GM18907 (cell line): ENCODE data around the gene IGSF8.
"Not testable (repeated sequence)": the region's sequence is repeated elsewhere in the genome, so short reads cannot be mapped to it uniquely, and the experiment has no call there.

Source experiments
- ATAC-seq: cut with Tn5 transposase; IDR thresholded peaks from one replicate; pipeline ENCODE4 v1.9.1; 2021; ENCODE audit warnings: mild to moderate bottlenecking, moderate library complexity; ENCODE audit not compliant: unreplicated experiment

IGSF8 gene

GRCh38 chr1:160069460-160070231, 28.8 kb downstream of the IGSF8 start, which contains the start of gene KCNJ10:
Gene KCNJ10, minus strand, starts transcription at chr1:160070160. Its CDS starts 27,628 bp downstream, at chr1:160042532.
- no peak for ATAC-seq

GRCh38 chr1:160068225-160068624, 30.2 kb downstream of the IGSF8 start:
- no peak for ATAC-seq

GRCh38 chr1:160066829-160067745, 31.3 kb downstream of the IGSF8 start:
- ATAC-seq: no peak

- ATAC-seq: no peak
Observed at GRCh38 chr1:160064746-160065145, 33.7 kb downstream of the IGSF8 start.

GRCh38 chr1:160064164-160064563, 34.3 kb downstream of the IGSF8 start:
- ATAC-seq: no peak

- no peak for ATAC-seq
Observed at GRCh38 chr1:160063176-160063575, 35.2 kb downstream of the IGSF8 start.

DNA sequence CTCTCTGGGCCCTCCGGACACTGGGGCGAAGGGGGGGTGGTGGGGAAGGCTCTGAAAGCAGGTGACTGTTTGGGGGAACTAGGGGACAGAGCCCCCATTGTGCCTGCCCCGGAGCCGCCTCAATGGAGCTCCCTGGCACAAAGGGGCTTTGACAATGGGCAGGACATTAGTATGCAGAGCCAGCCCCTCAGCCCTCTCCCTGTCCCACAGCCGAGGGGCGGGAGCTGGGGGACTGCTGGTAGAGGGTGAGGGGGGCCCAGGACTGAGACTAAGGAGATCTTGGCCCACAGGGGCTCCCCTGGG, 36.2 kb downstream of the IGSF8 start:
- ATAC-seq: no peak

DNA sequence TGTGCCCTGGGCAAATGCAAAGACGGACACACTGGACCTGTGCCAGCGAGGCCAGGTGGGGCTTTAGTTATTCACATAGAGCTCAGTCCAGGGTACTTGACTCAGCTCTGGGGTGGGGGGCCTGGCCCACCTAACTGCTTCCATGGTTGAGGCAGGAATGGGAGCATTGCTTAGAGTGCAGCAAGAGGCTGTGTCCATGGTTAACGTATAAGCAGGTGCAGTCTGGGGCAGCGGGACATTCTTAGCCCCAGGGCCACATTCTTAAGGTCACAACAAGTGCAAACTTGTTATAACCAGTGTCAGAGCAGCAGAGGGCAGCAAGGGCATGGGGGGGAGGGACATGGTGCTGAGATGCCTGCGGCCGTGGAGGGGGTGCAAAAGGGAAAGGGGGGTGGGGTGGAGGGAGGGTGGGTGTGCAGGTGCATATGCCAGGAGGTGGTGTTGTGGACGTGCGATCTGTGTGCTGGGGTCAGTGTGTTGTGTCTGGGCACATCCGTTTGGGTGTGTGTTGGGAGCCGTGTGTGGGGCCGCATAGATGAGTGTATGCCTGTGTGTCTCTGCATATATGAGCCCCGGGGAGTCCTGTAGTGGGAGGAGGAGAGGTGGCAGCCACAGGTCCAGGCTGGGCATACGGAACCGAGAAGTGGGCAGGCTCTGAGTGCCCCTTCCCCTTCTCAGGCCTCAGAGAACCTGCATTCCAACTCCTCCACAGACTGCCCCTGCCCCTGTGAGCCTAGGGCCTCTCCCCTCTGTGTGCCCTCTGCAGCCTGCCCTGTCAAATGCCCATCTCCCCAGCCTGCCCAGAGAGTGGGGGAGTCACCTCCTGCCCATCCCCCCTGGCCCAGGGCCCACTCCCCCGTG, 36.8 kb downstream of the IGSF8 start:
- no peak for ATAC-seq

DNA sequence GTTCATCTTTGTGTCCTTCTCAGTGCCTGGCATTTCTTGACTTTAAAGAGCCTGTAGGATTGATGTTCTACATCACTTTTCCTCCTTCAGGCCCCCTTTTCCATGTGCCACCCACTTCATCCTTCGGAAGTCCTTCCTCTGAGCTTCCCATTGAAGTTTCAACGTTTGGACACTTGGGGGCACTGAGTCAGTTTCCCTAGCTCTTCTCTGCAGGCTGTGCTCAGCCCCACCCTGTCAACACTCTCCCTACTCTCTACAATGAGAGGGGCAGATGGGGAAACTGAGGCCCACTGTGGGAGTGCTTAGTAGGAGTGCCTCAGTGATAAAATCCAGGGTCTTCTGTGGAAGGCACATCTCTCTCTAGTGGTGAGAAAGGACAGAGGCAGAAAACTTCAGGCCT, 40.3 kb downstream of the IGSF8 start:
- ATAC-seq: no peak

DNA sequence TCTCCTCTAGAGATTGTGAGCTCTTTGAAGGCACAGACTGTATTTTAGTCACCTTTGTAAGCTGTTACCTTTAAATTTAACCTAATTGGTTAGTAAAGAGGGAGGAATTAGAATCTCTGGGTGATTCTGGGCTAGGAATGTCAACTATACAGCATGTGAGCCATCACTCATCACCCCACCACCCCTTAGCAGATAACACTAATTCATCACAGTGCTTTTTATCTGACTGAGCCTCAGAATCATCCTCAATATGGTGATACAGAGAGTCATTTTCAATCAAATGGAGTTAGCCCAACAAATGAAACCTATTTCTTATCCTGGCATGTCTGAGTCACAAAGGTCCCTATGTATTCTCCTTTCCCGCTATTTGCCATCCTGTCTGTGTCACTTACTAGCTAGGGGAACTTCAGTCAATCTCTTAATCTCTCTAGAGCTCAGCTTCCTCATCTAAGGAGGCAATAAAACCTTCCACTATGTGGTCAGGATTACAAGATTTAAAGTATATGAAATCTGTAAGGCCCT, 41.7 kb downstream of the IGSF8 start:
- ATAC-seq: no peak

DNA sequence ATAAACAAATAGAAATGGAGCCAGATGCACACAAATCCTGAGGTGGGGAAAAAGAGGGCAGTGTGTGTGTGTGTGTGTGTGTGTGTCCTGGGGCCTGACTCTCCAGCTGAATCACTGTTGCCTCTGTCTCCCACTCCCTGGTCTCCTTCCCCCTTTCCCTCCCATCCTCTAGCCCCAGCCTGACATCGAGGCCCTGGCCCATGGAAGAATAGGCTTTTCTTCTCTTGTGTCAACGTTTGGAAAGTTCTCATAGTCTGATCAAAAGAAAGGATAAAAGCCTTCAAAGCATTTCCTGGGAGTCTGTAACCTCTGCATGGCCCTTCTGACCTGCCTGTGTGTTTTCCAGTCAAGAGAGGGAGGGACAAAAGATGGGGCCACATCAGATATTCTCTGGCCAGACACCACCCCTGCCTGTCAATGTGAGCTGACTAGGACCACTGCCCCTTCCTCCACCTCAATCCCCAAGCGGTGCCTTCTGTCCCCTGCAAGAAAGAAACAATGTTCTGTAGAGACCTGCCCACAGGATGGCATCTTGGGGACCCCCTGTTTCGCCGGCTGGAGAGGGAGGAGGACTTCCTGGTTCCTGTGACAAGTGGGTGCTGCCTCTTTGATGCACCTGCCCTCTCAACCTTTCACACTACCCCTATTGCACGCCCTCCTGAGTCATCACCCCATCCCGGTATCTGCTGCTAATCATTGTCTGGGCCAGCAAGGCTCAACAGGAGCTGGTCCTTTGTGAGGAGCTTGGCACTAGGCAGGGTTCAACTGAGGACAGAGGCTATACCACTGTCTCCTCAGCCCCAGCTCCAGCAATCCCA, 44.7 kb downstream of the IGSF8 start:
- no peak for ATAC-seq

DNA sequence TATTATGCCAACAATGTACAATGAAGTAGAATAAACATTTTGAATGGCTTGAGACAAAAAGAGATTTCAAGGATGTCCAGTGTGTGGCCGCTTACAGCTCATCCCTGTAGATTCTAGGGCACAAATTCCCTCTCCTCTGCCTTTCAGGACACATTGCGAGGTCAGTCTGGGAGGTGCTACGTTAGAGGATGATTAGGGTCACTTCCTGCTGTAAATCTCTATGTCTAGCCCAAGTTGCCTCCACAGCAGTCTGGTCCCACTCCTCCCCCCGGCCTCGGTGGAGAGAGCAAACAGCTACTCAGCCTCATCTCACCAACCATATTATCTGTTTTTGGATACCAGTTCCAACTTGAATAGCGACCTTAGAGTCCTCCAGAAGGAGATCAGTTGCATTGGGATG, 45.5 kb downstream of the IGSF8 start:
- ATAC-seq: no peak

DNA sequence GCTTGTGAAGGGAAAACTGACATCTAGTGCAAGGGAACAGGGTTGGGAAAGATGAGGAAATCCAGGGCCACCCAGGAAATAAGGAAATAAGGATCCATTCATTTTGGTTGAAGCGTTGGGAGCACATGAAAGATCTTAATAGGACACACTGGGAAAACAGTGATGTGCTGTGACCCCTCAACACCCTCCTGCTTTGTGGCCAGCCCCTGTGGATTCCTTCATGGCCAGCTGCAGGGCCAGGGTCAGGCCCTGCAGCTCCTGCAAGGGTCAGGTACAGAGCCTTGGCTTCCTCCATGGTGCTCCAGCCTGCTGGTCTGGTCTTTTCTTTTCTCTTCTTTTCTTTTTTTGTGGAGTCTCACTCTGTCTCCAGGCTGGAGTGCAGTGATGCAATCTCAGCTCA, 47.8 kb downstream of the IGSF8 start:
- ATAC-seq: no peak

GRCh38 chr1:160050182-160050581, 48.2 kb downstream of the IGSF8 start:
- not testable (repeated sequence) for ATAC-seq

DNA sequence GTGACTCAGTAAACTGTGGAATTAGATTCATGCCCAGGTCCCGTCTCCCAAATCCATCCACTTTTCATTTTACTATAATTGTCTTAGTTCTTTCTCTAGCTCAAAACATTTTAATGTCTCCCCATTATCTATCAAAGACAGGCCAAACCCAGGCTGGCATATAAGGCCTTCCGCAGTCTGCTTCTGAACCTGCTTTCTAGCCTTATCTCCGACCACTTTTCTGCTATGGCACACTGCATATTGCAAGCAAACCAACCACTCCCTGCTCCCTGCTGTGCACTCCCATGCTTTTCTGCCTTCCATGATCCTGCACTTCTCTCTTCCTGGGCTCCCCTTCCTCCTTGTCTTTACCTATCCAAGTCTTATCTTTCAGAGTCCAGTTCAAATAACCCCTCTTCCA, 49.3 kb downstream of the IGSF8 start:
- ATAC-seq: no peak

DNA sequence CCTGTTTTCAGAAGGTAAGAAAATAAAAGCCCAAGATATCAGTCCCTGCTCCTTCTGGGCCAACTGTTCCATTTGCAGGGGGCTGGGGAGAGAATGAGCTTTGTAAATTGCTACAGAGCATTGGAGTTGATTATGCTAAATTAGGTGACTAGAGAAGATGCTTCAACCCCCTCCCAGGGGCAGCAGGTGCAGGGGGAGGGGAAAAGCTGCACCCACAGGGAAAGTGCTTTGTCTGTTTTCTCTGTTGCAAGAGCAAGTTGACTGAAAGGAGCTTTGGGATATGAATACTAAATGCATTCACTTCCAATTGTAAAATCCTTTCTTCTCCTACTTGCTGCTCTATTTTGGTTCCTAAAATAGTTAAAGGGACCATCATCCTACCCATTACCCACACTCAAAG, 50.1 kb downstream of the IGSF8 start:
- no peak for ATAC-seq

DNA sequence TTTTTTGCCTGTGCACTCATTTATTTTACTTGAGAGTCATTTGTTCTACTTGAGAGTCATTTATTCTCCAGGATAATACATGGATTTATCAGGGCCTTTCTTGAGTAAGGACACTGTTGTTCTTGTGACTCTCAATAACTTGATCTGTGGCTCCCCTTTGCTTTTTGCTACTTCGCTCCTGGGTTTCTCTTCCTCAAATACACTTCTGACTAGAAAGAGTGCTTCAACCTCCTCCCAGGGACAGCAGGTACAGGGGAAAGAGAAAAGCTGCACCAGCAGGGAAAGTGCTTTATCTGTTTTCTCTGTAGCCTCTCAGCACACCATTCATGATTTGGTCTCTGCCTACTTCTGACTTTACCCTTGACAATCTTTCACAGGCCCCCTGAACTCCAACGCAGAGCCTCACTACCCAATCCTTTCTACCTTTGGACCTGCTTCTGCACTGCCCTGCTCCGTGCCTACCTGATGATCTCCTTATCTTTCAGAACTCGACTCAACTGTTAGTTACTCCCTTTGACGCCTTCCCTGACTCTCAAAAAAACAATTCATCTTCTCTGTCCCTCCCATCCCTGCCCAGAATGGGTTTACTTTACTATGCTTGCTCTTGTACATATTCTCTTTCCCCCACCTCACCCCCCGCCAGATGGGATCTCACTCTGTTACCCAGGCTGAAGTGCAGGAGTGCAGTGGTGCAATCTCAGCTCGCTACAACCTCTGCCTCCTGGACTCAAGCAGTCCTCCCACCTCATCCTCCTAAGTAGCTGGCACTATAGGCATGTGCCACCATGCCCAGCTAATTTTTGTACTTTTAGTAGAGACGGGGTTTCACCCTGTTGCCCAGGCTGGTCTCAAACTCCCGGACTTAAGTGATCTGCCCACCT, 51.1 kb downstream of the IGSF8 start:
- peak; percentile 44 for ATAC-seq

DNA sequence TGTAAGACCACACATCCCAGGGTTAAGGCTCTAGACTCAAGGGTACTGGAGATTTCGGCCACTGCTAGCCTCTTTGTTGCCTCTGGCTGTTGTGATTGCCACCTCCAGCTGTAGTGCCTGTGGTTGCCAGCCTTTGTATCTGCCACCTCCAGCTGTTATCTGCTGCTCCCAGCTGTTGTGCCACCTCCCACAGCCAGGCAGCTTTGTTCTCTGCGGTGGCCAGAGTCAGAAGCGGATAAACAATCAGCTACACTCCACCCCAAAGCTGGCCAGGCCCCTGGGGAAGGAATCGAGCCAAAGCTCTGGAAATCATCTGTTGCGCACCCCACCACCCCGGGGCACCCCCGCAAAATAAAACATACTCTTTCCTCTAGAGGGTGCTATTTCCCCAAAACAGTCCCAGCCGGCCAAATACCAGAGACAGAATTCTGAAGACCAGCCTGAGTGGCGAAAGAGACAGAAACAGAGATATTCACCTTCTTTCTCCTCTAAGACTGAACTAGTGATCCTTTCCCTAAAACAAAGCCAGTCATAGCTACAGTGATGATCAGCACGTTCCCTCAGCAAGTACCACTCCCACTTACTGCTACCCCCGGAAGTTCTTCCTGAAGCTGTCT, 51.8 kb downstream of the IGSF8 start:
- peak; percentile 74 for ATAC-seq

- ATAC-seq: no peak
Observed at GRCh38 chr1:160045653-160046052, 52.8 kb downstream of the IGSF8 start.
